Cardiac fibroblast (primary cell): ENCODE measurements around the gene FOXC2.

Experiments
- DNase-seq, 2 donors: peaks; one replicate each; pipeline versions ENCODE4 v3.0.0 to v3.0.0-alpha.2; 2010; ENCODE audit warnings: low read depth in 2 of 2
- H3K4me3 ChIP-seq, 2 donors: replicated peaks in 1 of 2; 1 replicate in 1 of 2; 2 replicates in 1 of 2; pipeline ENCODE4 v1.5.1; 2011; ENCODE audit warnings: low read depth in 2 of 2, low read length in 2 of 2, mild to moderate bottlenecking in 2 of 2, moderate library complexity in 1 of 2
- CTCF ChIP-seq: IDR thresholded peaks from one replicate; pipeline ENCODE4 v1.5.1; 2011; ENCODE audit warnings: low read depth, mild to moderate bottlenecking, low read length, inconsistent platforms

FOXC2 gene

GRCh38 chr16:86597880-86598606 lies 31.4 kb downstream of the FOXC2 start:
- no peak overlapping the region for H3K4me3 ChIP-seq
- DNase-seq = no peak

GRCh38 chr16:86598607-86599565 lies 32.3 kb downstream of the FOXC2 start:
- no peak overlapping the region for H3K4me3 ChIP-seq
- no peak for DNase-seq
- no peak for TF ChIP-seq CTCF

More at GRCh38 chr16:86597880-86598606, 31.4 kb downstream of the FOXC2 start:
- no peak for TF ChIP-seq CTCF

GRCh38 chr16:86601356-86601755 lies 34.7 kb downstream of the FOXC2 start:
- no peak for TF ChIP-seq CTCF
- no peak for DNase-seq
- no peak overlapping the region for H3K4me3 ChIP-seq

GRCh38 chr16:86602521-86602920 lies 35.9 kb downstream of the FOXC2 start:
- no peak for DNase-seq
- no peak overlapping the region for H3K4me3 ChIP-seq
- TF ChIP-seq CTCF = no peak

- no peak overlapping the region for H3K4me3 ChIP-seq
- DNase-seq = no peak
- no peak for TF ChIP-seq CTCF
Measured at GRCh38 chr16:86604436-86605193, 38.0 kb downstream of the FOXC2 start.

- H3K4me3 ChIP-seq = no peak overlapping the region
- no peak for DNase-seq
- no peak for TF ChIP-seq CTCF
Measured at GRCh38 chr16:86605950-86606349, 39.3 kb downstream of the FOXC2 start.
